HG03060 (cell line): ENCODE data around the gene GPC5.
"Not testable (repeated sequence)": the region's sequence is repeated elsewhere in the genome, so short reads cannot be mapped to it uniquely, and the experiment has no call there.

Experiments used
- ATAC-seq: cut with Tn5 transposase; IDR thresholded peaks from one replicate; pipeline ENCODE4 v1.9.1; 2021; ENCODE audit warnings: low read depth, moderate number of reproducible peaks; ENCODE audit not compliant: unreplicated experiment

GPC5 gene

DNA sequence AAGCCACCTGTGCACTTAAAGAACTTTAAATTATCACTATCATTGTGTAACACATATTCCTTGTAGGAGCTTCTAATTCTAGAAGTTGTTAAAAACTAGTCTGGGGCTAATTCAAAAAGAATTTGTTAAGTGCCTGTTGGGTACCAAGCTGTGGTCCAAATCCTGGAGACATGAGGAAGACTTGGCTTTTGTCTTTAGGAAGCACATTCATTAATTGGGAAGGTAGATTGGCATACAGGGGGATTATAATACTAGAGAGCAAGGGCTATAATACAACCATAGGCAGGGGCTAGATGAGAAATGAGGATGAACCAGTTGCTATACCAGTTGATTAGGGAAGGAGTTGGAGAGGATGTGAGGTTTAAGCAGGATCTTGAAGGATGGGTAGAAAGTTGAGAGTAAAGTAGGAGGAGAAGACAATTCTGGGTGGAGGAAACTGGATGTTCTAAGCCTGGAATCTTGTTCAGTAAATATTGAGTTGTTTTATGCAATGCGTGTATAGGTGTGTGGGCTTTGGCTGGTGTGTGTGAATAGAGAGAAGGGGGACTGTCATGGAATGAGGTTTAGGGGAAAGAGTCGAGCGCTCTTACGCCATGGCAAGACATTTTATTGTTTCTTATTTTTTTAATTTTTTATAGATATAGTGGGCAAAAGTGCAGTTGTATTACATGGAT is 350.1 kb downstream of the GPC5 start:
- ATAC-seq = no peak

DNA sequence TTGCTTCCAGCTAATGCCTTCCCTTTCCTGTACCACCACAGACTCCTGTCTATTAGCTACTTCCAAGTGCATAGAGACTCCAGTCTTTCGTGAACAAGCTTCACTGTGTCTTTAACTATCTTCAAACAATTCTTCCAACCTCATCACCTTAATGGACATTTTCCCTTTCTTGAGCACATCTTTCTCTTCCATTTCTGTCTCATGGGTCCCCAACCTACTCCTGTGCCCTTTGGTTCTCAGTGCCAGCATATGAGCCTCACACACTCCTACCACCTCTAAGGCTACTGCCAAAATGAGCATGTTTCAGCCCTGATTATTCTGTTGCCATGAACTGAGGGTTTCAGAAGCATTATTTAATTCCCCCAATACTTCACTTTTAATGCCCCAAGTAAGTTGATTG is 360.3 kb downstream of the GPC5 start:
- ATAC-seq = no peak

- ATAC-seq = no peak
Measured at GRCh38 chr13:91762957-91763356, 364.5 kb downstream of the GPC5 start.

DNA sequence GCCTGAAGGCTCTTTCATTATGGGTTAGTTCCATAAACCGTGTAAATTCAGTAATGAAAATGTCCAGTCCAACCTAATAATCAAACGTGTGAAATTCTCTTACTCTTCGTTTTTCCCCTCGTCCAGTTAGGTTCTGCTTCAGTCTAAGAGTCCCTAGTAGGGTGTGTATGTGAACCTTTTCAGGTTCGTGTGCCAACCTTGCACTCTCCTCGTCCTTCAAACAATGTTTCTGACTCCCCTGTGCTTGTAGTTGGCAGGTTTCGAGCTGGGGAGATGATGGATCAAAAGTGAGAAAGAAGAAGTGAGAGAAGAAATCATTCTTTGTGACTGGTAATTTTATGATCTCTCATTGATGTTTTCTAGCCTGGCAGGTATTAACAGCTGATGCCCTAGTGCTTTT is 366.1 kb downstream of the GPC5 start:
- ATAC-seq = no peak

DNA sequence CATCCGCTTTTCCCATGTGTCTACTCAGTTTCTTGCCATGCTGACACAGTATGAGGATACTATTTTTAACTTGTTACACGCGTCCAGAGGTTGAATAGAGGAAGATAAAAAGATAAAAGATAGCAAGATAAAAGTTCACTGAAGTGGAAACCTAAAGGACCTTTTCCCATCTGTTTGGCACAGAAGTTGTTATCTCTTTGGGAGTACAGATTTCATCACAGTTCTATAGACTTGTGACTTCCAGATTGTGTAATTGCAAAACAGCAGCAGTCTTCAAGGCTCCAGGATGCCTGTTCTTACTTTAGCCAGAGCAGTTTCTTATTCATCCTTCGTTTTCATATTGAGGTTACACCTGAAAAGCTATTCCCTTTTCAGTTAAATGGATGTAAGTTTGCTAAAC is 369.2 kb downstream of the GPC5 start:
- ATAC-seq = no peak

DNA sequence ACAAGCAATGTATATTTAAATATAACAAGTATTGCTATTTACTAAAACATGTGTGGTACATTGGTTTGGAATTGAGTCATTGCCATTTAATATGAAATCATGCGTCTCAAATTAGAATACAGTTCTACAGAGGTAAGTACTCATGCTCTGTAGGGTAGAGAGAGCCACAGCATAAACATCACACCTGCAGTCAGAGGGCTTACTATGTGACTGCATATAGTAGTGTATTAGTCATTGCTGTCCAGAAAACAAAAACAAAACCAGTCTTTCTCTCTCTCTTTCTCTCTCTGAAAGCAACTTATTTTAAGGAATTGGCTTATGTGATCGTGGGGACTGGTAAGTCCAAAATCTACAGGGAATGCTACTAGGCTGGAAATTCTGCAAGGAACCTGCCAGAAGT is 370.3 kb downstream of the GPC5 start:
- ATAC-seq = no peak

DNA sequence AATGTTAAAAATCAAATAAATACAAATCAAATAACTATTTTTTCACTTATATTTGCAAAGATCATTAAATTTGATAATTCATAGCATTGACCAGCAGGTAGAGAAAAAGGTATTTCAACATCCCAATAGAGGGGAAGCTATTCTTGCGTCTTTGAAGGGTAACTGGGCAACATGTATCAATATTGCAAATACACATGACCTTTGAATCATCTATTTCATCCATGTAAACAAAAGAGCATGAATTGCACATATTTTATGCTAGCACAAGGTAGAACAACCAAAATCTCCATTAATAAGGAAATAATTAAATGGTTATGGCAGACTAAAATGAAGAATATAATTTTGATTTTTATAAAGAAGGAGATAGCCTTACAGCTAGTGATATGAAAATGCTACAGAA is 372.8 kb downstream of the GPC5 start:
- ATAC-seq = no peak

GRCh38 chr13:91773591-91774227 is 375.3 kb downstream of the GPC5 start:
- no peak for ATAC-seq

GRCh38 chr13:91774397-91774796 is 376.0 kb downstream of the GPC5 start:
- no peak for ATAC-seq

DNA sequence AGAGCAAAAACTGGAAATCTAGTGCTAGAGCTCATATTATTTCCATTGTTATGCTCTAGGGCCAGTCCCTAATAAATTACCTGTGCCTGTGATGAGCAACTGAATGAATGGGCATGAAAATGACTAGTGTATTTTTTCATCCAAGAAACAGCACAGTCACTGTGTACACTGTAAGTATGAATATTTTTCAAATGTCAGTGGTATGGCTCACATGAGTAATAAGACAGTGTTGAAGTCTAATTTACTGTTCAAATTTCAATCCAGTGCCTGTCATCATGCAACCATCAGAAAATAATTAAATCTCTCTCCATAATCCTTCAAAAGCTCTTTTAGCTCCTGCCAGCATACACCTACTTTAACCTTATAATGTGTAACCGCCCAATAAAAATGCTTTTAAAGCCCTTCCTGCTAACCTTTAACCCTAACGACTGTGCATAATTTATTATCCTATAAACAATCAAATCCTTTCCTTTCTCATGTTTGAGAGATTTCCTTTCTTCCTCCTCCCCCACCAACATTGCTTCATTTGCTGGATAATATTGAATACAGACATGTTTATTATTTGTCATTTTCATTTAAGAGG is 378.3 kb downstream of the GPC5 start:
- ATAC-seq = no peak

DNA sequence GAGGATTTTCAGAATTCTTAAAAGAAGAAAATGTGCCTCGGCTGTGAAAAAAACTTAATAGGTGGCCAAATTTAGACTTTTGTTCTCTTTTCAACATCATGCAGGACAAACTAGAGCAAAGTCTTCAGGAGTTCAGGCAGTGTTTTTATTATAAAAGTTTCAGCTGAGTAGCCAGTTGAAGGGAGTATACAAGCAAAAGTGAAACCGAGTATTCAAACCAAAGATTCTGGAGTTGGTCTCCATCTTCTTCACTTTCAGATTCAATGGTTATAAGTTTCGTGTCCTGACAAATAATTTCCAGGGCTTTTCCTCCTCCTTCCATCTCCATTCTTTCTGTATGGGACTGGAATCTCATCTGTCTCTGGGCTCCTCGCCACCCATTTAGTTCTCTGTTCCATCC is 379.7 kb downstream of the GPC5 start:
- no peak for ATAC-seq

GRCh38 chr13:91781982-91782691 is 383.7 kb downstream of the GPC5 start:
- ATAC-seq = not testable (repeated sequence)

DNA sequence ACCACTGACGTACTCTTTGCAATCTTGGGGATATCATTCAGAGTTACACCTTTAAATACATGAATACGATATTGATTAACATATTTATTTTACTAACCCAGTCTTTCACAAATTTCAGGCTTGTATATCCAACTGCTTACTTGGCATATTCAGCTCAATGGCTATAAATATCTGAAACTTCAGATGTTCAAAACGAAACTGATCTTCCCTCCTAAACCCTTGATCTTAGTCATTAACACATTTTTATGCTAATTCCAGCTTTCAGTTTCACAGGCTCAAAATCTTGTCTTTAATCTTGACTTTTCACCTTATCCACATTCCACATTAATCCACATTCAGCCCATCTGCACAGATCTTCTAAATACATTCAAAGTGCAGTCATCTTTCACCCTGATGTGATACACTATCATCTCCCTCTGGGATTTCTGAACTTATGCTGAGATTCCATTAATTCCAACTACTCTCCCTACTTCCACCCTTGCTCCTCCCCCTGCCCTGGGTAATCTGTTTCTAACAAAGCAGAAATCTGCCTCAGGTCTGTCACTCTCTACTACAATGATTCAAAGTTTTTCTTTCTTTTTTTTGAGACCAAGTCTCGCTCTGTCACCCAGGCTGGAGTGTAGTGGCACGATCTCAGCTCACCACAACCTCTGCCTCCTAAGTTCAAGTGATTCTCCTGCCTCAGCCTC is 387.2 kb downstream of the GPC5 start:
- peak; percentile 94 for ATAC-seq

DNA sequence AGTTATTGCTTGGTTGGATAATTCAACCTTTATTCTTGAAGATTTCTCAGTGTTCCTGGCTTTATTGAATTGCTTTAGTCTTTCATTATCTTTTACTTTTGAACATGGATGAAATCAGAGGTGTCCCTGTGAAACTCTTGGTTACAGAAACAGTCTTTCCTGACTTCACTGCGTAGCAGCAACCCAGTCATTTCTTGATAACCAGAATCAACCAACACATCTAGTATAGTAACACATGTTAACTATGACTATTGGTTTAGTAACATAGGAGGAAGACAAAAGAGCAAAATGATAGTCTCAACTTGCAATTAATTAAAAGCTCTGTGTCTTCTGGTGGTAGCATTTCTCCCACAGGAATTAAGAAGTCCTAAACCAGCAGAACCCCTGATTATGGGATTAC is 393.6 kb downstream of the GPC5 start:
- ATAC-seq = no peak

- no peak for ATAC-seq
Measured at GRCh38 chr13:91797567-91797966, 399.1 kb downstream of the GPC5 start.

GRCh38 chr13:91798338-91798737 is 399.9 kb downstream of the GPC5 start:
- ATAC-seq = not testable (repeated sequence)

GRCh38 chr13:91801772-91802171 is 403.4 kb downstream of the GPC5 start:
- ATAC-seq = not testable (repeated sequence)

- ATAC-seq = no peak
Measured at GRCh38 chr13:91802957-91803356, 404.5 kb downstream of the GPC5 start.

GRCh38 chr13:91804724-91805123 is 406.3 kb downstream of the GPC5 start:
- ATAC-seq = no peak

- no peak for ATAC-seq
Measured at GRCh38 chr13:91805605-91806004, 407.2 kb downstream of the GPC5 start.

DNA sequence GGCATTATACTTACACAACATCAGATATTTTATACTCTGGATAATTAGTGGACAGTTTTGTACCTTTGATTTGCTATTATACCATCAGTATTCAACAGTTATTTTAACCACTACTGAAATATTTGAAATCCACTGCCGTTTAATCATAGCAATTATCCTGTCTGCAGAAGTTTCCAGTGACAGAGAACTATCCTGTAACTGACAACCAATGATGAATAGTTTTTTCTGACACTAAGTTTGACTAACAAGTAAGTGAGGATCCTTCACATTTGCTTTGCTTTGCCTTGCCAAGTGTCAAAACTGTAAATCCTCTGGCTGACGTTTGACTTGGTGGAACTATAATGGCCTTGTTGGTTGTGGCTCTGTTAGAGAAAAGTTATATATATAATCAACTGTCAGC is 410.7 kb downstream of the GPC5 start:
- ATAC-seq = no peak
